Mesenchymal stem cell (in vitro differentiated cells and primary cell): ENCODE data around the gene MSI2.

Experiments used
- DNase-seq: peaks from one replicate; pipeline ENCODE4 v3.0.0-alpha.2; 2013
- H2AFZ ChIP-seq: one replicate; pipeline ENCODE4 v1.6.1; 2013; ENCODE audit warnings: low read depth, mild to moderate bottlenecking, control low read depth, inconsistent platforms, low read length, moderate library complexity
- H2AK5ac ChIP-seq: 2 replicates; pipeline ENCODE4 v1.6.1; 2013; ENCODE audit warnings: low read length, moderate library complexity, mild to moderate bottlenecking, inconsistent platforms; ENCODE audit not compliant: severe bottlenecking
- H2BK120ac ChIP-seq: one replicate; pipeline ENCODE4 v1.6.1; 2013; ENCODE audit warnings: low read depth, mild to moderate bottlenecking, inconsistent platforms, low read length, moderate library complexity
- H2BK12ac ChIP-seq, 2 experiments: one replicate each; pipeline ENCODE4 v1.6.1; 2013; ENCODE audit warnings: inconsistent platforms in 2 of 2, low read length in 2 of 2, mild to moderate bottlenecking in 2 of 2, moderate library complexity in 2 of 2, control low read depth in 1 of 2
- H2BK15ac ChIP-seq: one replicate; pipeline ENCODE4 v1.6.1; 2013; ENCODE audit warnings: mild to moderate bottlenecking, low read depth, inconsistent platforms; ENCODE audit not compliant: poor library complexity, severe bottlenecking
- H2BK5ac ChIP-seq: 2 replicates; pipeline ENCODE4 v1.6.1; 2013; ENCODE audit warnings: low read depth, mild to moderate bottlenecking, low read length, control low read depth, inconsistent platforms; ENCODE audit not compliant: poor library complexity, severe bottlenecking
- H3K14ac ChIP-seq, 2 experiments: one replicate each; pipeline ENCODE4 v1.6.1; 2013; ENCODE audit warnings: inconsistent platforms in 2 of 2, low read length in 2 of 2, control low read depth in 1 of 2, mild to moderate bottlenecking in 1 of 2, moderate library complexity in 1 of 2
- H3K18ac ChIP-seq, 2 experiments: one replicate each; pipeline ENCODE4 v1.6.1; 2013; ENCODE audit warnings: inconsistent platforms in 2 of 2, low read length in 2 of 2, control low read depth in 1 of 2, low read depth in 1 of 2, mild to moderate bottlenecking in 1 of 2
- H3K23ac ChIP-seq, 2 experiments: one replicate each; pipeline ENCODE4 v1.6.1; 2013; ENCODE audit warnings: inconsistent platforms in 2 of 2, low read length in 2 of 2, mild to moderate bottlenecking in 2 of 2, moderate library complexity in 2 of 2, control low read depth in 1 of 2
- H3K27ac ChIP-seq: 2 replicates; pipeline ENCODE4 v1.5.1; 2013; ENCODE audit warnings: mild to moderate bottlenecking, moderate library complexity, low read length, control low read depth, inconsistent platforms; ENCODE audit not compliant: poor library complexity, severe bottlenecking
- H3K27me3 ChIP-seq, 2 experiments: 2 replicates each; pipeline versions ENCODE4 v1.6.1 to v1.7.0; 2013; ENCODE audit warnings: low read length in 2 of 2, mild to moderate bottlenecking in 2 of 2, moderate library complexity in 2 of 2, control low read depth in 1 of 2, inconsistent platforms in 1 of 2; ENCODE audit not compliant: control insufficient read depth in 1 of 2, insufficient read depth in 1 of 2
- H3K36me3 ChIP-seq, 2 experiments: 2 replicates each; pipeline versions ENCODE4 v1.6.1 to v1.7.0; 2013; ENCODE audit warnings: low read length in 2 of 2, control low read depth in 1 of 2, inconsistent platforms in 1 of 2, low read depth in 1 of 2, mild to moderate bottlenecking in 1 of 2; ENCODE audit not compliant: insufficient read depth in 2 of 2, control insufficient read depth in 1 of 2
- H3K4ac ChIP-seq, 2 experiments: one replicate each; pipeline ENCODE4 v1.6.1; 2013; ENCODE audit warnings: inconsistent platforms in 2 of 2, low read length in 2 of 2, mild to moderate bottlenecking in 2 of 2, moderate library complexity in 2 of 2, control low read depth in 1 of 2, low read depth in 1 of 2
- H3K4me1 ChIP-seq: 2 replicates; pipeline ENCODE4 v1.6.1; 2013; ENCODE audit warnings: low read depth, low read length, control low read depth; ENCODE audit not compliant: control insufficient read depth, insufficient read depth
- H3K4me2 ChIP-seq: 2 replicates; pipeline ENCODE4 v1.6.1; 2013; ENCODE audit warnings: low read length, mild to moderate bottlenecking, inconsistent platforms; ENCODE audit not compliant: poor library complexity, severe bottlenecking
- H3K4me3 ChIP-seq, 2 experiments: 2 replicates each; pipeline versions ENCODE4 v1.5.1 to v1.7.0; 2013; ENCODE audit warnings: low read length in 2 of 2, mild to moderate bottlenecking in 2 of 2, control low read depth in 1 of 2, low read depth in 1 of 2; ENCODE audit not compliant: insufficient read depth in 1 of 2
- H3K79me1 ChIP-seq: replicated peaks from 2 replicates; pipeline ENCODE4 v1.6.1; 2013; ENCODE audit warnings: mild to moderate bottlenecking, control low read depth, low read length, inconsistent platforms; ENCODE audit not compliant: poor library complexity, severe bottlenecking
- H3K9ac ChIP-seq: 2 replicates; pipeline ENCODE4 v1.7.0; 2013; ENCODE audit warnings: mild to moderate bottlenecking, low read length, moderate library complexity
- H3K9me3 ChIP-seq: 2 replicates; pipeline ENCODE4 v1.7.0; 2013; ENCODE audit warnings: mild to moderate bottlenecking, low read length; ENCODE audit not compliant: control insufficient read depth
- H4K8ac ChIP-seq: one replicate; pipeline ENCODE4 v1.6.1; 2013; ENCODE audit warnings: inconsistent platforms, mild to moderate bottlenecking, low read length, moderate library complexity
- H4K91ac ChIP-seq: one replicate; pipeline ENCODE4 v1.6.1; 2013; ENCODE audit warnings: mild to moderate bottlenecking, low read length, inconsistent platforms
- WGBS: methylation state at CpG from one replicate; pipeline ENCODE4 v1.1.7; 2013; ENCODE audit warnings: mixed read lengths; 5-methylcytosine and 5-hydroxymethylcytosine counted together

The MSI2 gene

DNA sequence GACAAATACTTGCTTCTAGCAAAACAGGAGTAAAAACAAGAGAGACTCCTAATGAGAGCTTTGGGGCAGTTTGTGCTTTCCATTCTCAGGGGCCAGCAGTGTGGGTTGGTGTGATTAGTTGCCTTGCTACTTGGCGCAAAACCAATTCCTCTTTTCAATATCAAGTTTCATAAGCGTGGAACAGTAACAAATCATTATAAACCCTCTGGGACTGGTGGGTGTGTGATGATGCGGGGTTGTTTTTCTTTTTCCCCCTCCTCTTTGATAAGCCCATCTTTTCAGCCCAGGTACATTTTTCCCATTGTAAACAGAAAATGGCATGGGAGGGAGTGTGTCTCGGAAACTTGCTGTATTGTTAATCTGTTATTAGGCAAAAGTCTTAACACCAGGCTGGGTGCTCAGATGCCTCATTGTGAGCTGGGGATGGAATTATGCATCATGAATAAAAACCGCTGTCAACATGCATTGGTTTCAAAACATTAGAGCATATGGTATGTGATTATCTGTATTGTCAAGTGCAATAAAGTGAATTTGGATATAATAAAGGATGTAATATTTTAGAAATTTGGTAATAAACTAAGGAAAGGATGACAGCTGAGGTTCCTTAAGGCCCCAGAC lies 322.4 kb downstream of the MSI2 start:
- Histone ChIP-seq H3K4me2 (no peak overlapping the region), H3K23ac (no peak overlapping the region), H2BK120ac (peak overlapping the region; percentile 81), H3K14ac (no peak overlapping the region), H3K9me3 (no peaks in the 10 kb centered on the region), H4K91ac (no peak overlapping the region), H3K4me1 (peaks cover 6% of the 10 kb centered on the region), H2BK5ac (no peak overlapping the region), H3K79me1 (peaks cover 19% of the 10 kb centered on the region), H3K9ac (peak overlapping the region; percentile 65), H2AK5ac (no peak overlapping the region), H3K27me3 (no peaks in the 10 kb centered on the region), H2BK15ac (no peak overlapping the region), H3K27ac (no peak overlapping the region), H3K4me3 (peak overlapping the region in 1 of 2 experiments; percentile 74), H2AFZ (no peak overlapping the region), H3K36me3 (no peaks in the 10 kb centered on the region), H3K4ac (peak overlapping the region in 1 of 2 experiments; percentile 84), H3K18ac (peak overlapping the region; percentile 3 to 75), H4K8ac (no peak overlapping the region), H2BK12ac (peak overlapping the region in 1 of 2 experiments; percentile 12)
- no peak for DNase-seq
- WGBS: 99% methylated on average over 2 of the region's 5 CpGs

DNA sequence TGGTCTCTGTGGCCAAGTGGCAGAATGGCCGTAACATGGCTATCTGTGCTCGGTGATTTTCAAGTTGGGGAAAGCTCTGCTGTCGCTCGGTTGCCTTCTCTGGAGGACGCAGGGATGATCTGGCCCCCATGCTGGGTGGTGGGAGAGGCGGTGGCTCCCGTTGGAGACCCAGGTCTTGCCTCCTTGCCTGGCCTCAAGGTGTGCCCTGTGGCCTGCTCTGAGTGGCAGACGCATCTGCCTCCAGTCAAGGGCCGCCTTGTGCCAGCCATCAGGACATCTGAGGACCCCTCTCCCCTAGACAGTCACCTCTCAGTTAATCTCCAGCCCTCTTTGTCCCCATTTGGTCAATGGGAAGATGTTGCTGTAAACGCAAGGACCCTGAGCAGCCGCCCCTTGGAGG lies 322.9 kb downstream of the MSI2 start:
- H2AFZ ChIP-seq: no peak overlapping the region
- peaks cover 18% of the 10 kb centered on the region for H3K79me1 ChIP-seq
- 97% methylated on average over 9 of the region's 11 CpGs for WGBS
- H3K4me3 ChIP-seq: no peak overlapping the region
- peak overlapping the region in 1 of 2 experiments; percentile 63 for H3K14ac ChIP-seq
- no peak overlapping the region for H3K9ac ChIP-seq
- peak overlapping the region; percentile 79 to 94 for H2BK12ac ChIP-seq
- no peak overlapping the region for H2BK15ac ChIP-seq
- no peaks in the 10 kb centered on the region for H3K9me3 ChIP-seq
- no peak overlapping the region for H3K27ac ChIP-seq
- no peak overlapping the region for H4K8ac ChIP-seq
- H2AK5ac ChIP-seq: no peak overlapping the region
- no peak overlapping the region for H3K4me2 ChIP-seq
- H3K27me3 ChIP-seq: peaks cover 0 to 3% of the 10 kb centered on the region in 2 experiments
- peaks cover 0 to 3% of the 10 kb centered on the region in 2 experiments for H3K36me3 ChIP-seq
- H3K23ac ChIP-seq: no peak overlapping the region
- DNase-seq: no peak
- no peak overlapping the region for H2BK120ac ChIP-seq
- peak overlapping the region in 1 of 2 experiments; percentile 68 for H3K18ac ChIP-seq
- H3K4me1 ChIP-seq: peaks cover 6% of the 10 kb centered on the region
- H3K4ac ChIP-seq: peak overlapping the region in 1 of 2 experiments; percentile 44
- H4K91ac ChIP-seq: no peak overlapping the region
- no peak overlapping the region for H2BK5ac ChIP-seq

DNA sequence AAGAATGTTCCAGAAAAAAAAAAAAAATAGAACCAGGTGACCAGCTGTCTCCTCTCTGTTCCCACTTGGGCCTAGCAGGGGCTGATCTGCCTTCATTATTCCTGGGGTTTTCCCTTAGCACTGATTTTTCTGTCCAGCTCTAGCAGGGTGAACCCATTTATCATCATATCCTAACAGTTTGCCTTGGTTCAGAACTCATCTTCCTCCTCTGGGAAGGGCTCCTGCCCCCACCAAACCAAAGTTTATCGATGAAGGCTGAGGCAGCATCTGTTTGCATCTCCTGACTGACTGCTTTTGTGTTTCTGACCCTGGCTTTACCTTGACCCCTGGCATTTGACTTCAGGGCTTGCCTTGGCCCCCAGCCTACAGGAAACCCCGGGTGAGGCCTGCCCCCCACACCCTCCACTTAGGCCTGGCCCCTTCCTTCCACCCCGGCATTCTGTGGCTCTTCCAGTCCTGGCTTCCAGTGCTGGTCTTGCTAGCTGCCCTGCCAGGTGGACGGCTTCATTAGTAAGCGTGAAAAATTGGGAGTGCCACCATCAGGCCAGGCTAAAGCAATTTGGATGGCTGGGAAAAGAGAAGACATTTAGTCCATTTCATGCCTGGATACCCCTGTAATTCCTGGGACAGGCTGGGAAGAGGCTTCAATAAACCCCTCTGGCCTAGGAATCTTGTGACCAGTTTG lies 323.9 kb downstream of the MSI2 start:
- H3K4me3 ChIP-seq: no peak overlapping the region
- no peak overlapping the region for H2BK120ac ChIP-seq
- no peak overlapping the region for H3K18ac ChIP-seq
- H2BK15ac ChIP-seq: no peak overlapping the region
- H3K4ac ChIP-seq: no peak overlapping the region
- no peak overlapping the region for H4K8ac ChIP-seq
- no peak overlapping the region for H3K4me2 ChIP-seq
- no peak overlapping the region for H2AFZ ChIP-seq
- no peak overlapping the region for H2AK5ac ChIP-seq
- H3K27ac ChIP-seq: no peak overlapping the region
- H3K9me3 ChIP-seq: no peaks in the 10 kb centered on the region
- H3K14ac ChIP-seq: no peak overlapping the region
- no peak for DNase-seq
- WGBS: 92% methylated on average over 5 of the region's 5 CpGs
- no peak overlapping the region for H4K91ac ChIP-seq
- H3K23ac ChIP-seq: no peak overlapping the region
- H3K4me1 ChIP-seq: peaks cover 6% of the 10 kb centered on the region
- no peak overlapping the region for H3K9ac ChIP-seq
- H3K36me3 ChIP-seq: peaks cover 0 to 5% of the 10 kb centered on the region in 2 experiments
- H2BK5ac ChIP-seq: no peak overlapping the region
- H3K79me1 ChIP-seq: peaks cover 17% of the 10 kb centered on the region
- peak overlapping the region in 1 of 2 experiments; percentile 74 for H2BK12ac ChIP-seq
- H3K27me3 ChIP-seq: peaks cover 0 to 13% of the 10 kb centered on the region in 2 experiments

DNA sequence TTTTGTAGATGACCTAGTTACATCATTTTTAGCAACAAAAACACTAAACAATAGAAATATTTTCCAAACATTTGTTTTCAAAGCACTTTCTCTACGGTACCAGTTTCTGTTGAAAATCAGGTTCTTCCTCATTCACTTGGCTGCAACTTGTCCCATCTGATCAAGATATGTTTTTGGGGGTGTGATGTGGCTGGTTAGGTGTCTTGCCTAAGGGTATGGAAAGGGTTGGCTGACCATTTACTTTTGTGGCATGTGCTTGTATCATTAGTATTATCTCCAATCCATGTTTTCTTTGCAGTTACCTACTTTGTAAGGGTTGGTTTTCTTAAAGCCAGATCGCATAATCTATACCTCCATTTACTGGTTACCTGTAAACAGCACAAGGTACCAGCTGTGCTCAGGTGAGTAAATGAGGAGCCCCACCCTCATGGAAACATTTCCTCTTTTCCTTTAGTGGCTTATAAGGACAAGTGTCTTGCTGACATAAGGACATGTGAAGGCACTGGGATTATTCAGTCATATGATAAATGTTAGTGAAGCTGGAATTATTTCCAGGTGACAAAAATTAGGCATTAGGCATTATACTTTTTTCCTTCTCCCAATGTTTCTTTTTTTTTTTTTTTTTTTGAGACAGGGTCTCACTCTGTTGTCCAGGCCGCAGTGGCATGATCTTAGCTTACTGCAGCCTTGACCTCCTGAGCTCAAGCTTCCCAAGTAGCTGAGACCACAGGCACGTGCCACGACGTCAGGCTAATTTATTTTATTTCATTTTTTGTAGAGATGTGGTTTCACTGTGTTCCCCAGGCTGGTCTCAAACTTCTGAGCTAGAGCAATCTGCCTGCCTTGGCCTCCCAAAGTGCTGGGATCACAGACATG lies 326.8 kb downstream of the MSI2 start:
- Histone ChIP-seq H4K91ac (no peak overlapping the region), H3K23ac (no peak overlapping the region), H3K27me3 (peaks cover 0 to 37% of the 10 kb centered on the region in 2 experiments), H2BK15ac (no peak overlapping the region), H2BK5ac (no peak overlapping the region), H2AFZ (no peak overlapping the region), H3K14ac (no peak overlapping the region), H3K4me1 (peaks cover 10% of the 10 kb centered on the region), H2BK120ac (no peak overlapping the region), H3K4ac (no peak overlapping the region), H3K9me3 (no peaks in the 10 kb centered on the region), H2BK12ac (no peak overlapping the region), H4K8ac (no peak overlapping the region), H3K79me1 (peaks cover 23% of the 10 kb centered on the region), H3K4me3 (no peak overlapping the region), H3K36me3 (peaks cover 0 to 9% of the 10 kb centered on the region in 2 experiments), H3K27ac (no peak overlapping the region), H3K9ac (no peak overlapping the region), H2AK5ac (no peak overlapping the region), H3K18ac (no peak overlapping the region), H3K4me2 (no peak overlapping the region)
- no peak for DNase-seq
- 98% methylated on average over 5 of the region's 6 CpGs for WGBS
